SU-DHL-6 (cell line): ENCODE measurements around the gene NKD1.

Experiments used
- H2AFZ ChIP-seq: fragments of 200-600 bp; sonication (generic); 2 replicates; pipeline ENCODE4 v1.6.1; 2014; ENCODE audit warnings: low read depth, mild to moderate bottlenecking, moderate library complexity, mixed read lengths, antibody characterized with exemption, low read length; ENCODE audit not compliant: severe bottlenecking
- H3F3A ChIP-seq: fragments of 200-600 bp; shearing (Covaris generic); 2 replicates; pipeline ENCODE4 v1.6.0; 2016; ENCODE audit warnings: antibody characterized with exemption, mild to moderate bottlenecking; ENCODE audit not compliant: insufficient read depth
- H3K27ac ChIP-seq: fragments of 200-600 bp; sonication (generic); 2 replicates; pipeline ENCODE4 v1.5.1; 2016; ENCODE audit warnings: low read depth, mild to moderate bottlenecking, low read length, moderate library complexity, mixed read lengths
- H3K27me3 ChIP-seq: fragments of 200-600 bp; sonication (generic), shearing (Covaris generic); 2 replicates; pipeline ENCODE4 v1.6.0; 2014; ENCODE audit warnings: mild to moderate bottlenecking, low read length
- H3K36me3 ChIP-seq: fragments of 200-600 bp; sonication (generic); 2 replicates; pipeline ENCODE4 v1.6.1; 2014; ENCODE audit warnings: mild to moderate bottlenecking, low read length, mixed read lengths
- H3K4me2 ChIP-seq: fragments of 300-600, 200-600 bp; shearing (Covaris generic), sonication (generic); 2 replicates; pipeline ENCODE4 v1.6.0; 2014; ENCODE audit warnings: low read length, low read depth, mild to moderate bottlenecking; ENCODE audit not compliant: poor library complexity, severe bottlenecking
- H3K4me3 ChIP-seq: fragments of 200-600 bp; sonication (generic); 2 replicates; pipeline ENCODE4 v1.5.1; 2014; ENCODE audit warnings: antibody characterized with exemption, low read length, mild to moderate bottlenecking, mixed read lengths; ENCODE audit not compliant: insufficient read depth, poor library complexity, severe bottlenecking
- H3K79me2 ChIP-seq: fragments of 200-600 bp; sonication (generic); 2 replicates; pipeline ENCODE4 v1.6.1; 2014; ENCODE audit warnings: mild to moderate bottlenecking, low read length, moderate library complexity; ENCODE audit not compliant: insufficient read depth
- H3K9ac ChIP-seq: fragments of 200-600 bp; sonication (generic); 2 replicates; pipeline ENCODE4 v1.7.0; 2014; ENCODE audit warnings: mild to moderate bottlenecking, low read length
- H3K9me2 ChIP-seq: fragments of 200-600 bp; sonication (generic); replicated peaks from 2 replicates; pipeline ENCODE4 v1.6.1; 2014; ENCODE audit warnings: low read length; ENCODE audit not compliant: insufficient read depth
- H3K9me3 ChIP-seq: fragments of 200-600 bp; sonication (generic); 2 replicates; pipeline ENCODE4 v1.6.1; 2014; ENCODE audit warnings: low read length, mixed read lengths; ENCODE audit not compliant: insufficient read depth
- H4K20me1 ChIP-seq: fragments of 200-600 bp; sonication (generic); 2 replicates; pipeline ENCODE4 v1.6.1; 2014; ENCODE audit warnings: low read depth, mild to moderate bottlenecking, antibody characterized with exemption, low read length, moderate library complexity, mixed read lengths
- EZH2phosphoT487 ChIP-seq: fragments of 200-600 bp; sonication (generic), shearing (Covaris generic); conservative IDR thresholded peaks from 2 replicates; pipeline ENCODE4 v1.6.1; 2018; ENCODE audit warnings: mild to moderate bottlenecking, antibody characterized with exemption, low read length, moderate library complexity, mixed read lengths
- TF ChIP-seq, protein P1 (sequence below): fragments of 200-600 bp; sonication (generic); IDR thresholded peaks from one replicate; pipeline ENCODE4 v1.5.1; 2017; ENCODE audit warnings: antibody characterized with exemption, mild to moderate bottlenecking, low read length, moderate library complexity; ENCODE audit not compliant: insufficient read depth, poor library complexity, severe bottlenecking

Gene NKD1

DNA sequence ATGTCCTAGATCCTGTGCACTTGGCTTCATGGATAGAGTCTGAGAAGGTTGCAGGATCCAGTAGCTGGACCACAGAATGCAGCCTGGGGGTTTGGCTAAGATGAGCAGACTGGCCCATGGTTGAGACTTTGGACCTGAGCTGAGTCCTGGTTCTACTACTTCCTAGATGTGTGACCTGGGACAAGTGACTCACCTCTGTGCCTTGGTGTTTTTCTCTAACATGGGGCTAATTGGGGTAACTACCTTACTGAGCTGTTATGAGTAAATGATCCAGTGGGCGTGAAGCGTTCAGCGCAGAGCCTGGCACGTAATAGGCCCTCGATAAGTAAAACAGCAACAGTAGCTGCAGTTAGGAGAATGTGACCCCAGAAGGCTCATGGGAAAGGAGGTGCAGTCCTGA is 94.2 kb downstream of the NKD1 start:
- Histone ChIP-seq H3K9me3 (no peaks in the 10 kb centered on the region), H4K20me1 (no peaks in the 10 kb centered on the region), H3K27me3 (no peaks in the 10 kb centered on the region)

DNA sequence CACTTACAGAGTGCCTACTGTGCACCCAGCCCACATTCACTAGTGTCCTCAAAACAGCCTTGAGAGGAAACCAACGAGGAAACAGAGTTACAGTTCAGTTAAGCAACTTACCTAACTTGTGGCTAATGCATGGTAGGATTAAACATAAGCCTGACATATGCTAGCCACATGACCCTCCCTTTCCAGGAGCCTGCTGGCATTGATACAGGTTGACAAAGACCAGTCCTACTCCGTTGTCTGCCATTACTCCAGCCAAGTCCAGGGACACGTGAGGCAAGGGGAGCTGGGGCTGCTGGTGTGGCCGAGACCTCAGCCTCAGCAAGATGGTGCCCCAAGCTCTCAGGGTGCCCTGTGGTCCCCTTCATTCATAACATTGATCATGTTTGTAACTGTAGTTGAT is 95.0 kb downstream of the NKD1 start:
- Histone ChIP-seq H3F3A (no peaks in the 10 kb centered on the region), H3K9me3 (no peaks in the 10 kb centered on the region), H4K20me1 (no peaks in the 10 kb centered on the region), H3K4me3 (no peak overlapping the region), H3K27me3 (no peaks in the 10 kb centered on the region), H3K9me2 (no peaks in the 10 kb centered on the region), H2AFZ (no peak overlapping the region), H3K9ac (no peak overlapping the region), H3K36me3 (no peaks in the 10 kb centered on the region), H3K27ac (no peak overlapping the region), H3K4me2 (no peak overlapping the region), H3K79me2 (no peaks in the 10 kb centered on the region)
- TF ChIP-seq, protein P1, sequence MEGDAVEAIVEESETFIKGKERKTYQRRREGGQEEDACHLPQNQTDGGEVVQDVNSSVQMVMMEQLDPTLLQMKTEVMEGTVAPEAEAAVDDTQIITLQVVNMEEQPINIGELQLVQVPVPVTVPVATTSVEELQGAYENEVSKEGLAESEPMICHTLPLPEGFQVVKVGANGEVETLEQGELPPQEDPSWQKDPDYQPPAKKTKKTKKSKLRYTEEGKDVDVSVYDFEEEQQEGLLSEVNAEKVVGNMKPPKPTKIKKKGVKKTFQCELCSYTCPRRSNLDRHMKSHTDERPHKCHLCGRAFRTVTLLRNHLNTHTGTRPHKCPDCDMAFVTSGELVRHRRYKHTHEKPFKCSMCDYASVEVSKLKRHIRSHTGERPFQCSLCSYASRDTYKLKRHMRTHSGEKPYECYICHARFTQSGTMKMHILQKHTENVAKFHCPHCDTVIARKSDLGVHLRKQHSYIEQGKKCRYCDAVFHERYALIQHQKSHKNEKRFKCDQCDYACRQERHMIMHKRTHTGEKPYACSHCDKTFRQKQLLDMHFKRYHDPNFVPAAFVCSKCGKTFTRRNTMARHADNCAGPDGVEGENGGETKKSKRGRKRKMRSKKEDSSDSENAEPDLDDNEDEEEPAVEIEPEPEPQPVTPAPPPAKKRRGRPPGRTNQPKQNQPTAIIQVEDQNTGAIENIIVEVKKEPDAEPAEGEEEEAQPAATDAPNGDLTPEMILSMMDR: no peak
- no peak for TF ChIP-seq EZH2phosphoT487

More for the DNA sequence above, 94.2 kb downstream of the NKD1 start:
- Histone ChIP-seq H2AFZ (no peak overlapping the region), H3K36me3 (no peaks in the 10 kb centered on the region), H3K9me2 (no peaks in the 10 kb centered on the region), H3K79me2 (no peaks in the 10 kb centered on the region), H3K9ac (no peak overlapping the region), H3F3A (no peaks in the 10 kb centered on the region), H3K4me2 (no peak overlapping the region), H3K27ac (no peak overlapping the region), H3K4me3 (no peak overlapping the region)
- no peak for TF ChIP-seq EZH2phosphoT487
- TF ChIP-seq, protein P1: no peak

DNA sequence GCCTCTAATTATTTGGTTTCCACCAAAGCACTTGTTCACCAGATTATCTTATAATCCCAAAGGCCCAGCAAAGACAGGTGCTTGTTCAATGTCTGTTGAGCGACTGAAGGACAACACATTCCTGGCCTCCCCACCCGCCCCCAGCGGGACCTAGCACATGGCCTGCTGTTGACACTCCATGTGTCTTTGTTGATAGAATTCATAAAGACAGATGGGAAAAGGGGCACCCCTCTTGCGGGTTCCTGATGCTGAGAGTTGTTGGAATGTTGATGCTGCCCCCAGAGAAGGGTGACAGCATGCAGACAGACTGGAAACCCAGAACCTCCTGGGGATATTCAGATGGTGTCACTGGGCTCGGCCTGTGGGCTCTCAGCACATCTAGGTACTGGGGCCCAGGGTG is 96.0 kb downstream of the NKD1 start:
- H3K36me3 ChIP-seq: no peaks in the 10 kb centered on the region
- H3K27ac ChIP-seq: no peak overlapping the region
- no peaks in the 10 kb centered on the region for H3K79me2 ChIP-seq
- no peaks in the 10 kb centered on the region for H3F3A ChIP-seq
- no peaks in the 10 kb centered on the region for H3K27me3 ChIP-seq
- no peaks in the 10 kb centered on the region for H3K9me3 ChIP-seq
- H4K20me1 ChIP-seq: no peaks in the 10 kb centered on the region
- no peak overlapping the region for H3K4me3 ChIP-seq
- no peak overlapping the region for H3K9ac ChIP-seq
- H3K9me2 ChIP-seq: no peaks in the 10 kb centered on the region
- H2AFZ ChIP-seq: no peak overlapping the region
- no peak overlapping the region for H3K4me2 ChIP-seq
- TF ChIP-seq, protein P1: no peak
- no peak for TF ChIP-seq EZH2phosphoT487
